IPS DF 19.7 (cell line): ENCODE measurements around the gene PRDX2.

Source experiments
- DNase-seq: peaks from one replicate; pipeline ENCODE4 v3.0.0-alpha.2; 2013; ENCODE audit warnings: low read depth, low spot score

Gene PRDX2

DNA sequence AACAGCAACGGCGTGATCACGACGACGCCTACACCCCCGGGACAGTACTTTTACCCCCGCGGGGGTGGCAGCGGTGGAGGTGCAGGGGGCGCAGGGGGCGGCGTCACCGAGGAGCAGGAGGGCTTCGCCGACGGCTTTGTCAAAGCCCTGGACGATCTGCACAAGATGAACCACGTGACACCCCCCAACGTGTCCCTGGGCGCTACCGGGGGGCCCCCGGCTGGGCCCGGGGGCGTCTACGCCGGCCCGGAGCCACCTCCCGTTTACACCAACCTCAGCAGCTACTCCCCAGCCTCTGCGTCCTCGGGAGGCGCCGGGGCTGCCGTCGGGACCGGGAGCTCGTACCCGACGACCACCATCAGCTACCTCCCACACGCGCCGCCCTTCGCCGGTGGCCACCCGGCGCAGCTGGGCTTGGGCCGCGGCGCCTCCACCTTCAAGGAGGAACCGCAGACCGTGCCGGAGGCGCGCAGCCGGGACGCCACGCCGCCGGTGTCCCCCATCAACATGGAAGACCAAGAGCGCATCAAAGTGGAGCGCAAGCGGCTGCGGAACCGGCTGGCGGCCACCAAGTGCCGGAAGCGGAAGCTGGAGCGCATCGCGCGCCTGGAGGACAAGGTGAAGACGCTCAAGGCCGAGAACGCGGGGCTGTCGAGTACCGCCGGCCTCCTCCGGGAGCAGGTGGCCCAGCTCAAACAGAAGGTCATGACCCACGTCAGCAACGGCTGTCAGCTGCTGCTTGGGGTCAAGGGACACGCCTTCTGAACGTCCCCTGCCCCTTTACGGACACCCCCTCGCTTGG is 9.3 kb downstream of the PRDX2 start:
- no peak for DNase-seq

DNA sequence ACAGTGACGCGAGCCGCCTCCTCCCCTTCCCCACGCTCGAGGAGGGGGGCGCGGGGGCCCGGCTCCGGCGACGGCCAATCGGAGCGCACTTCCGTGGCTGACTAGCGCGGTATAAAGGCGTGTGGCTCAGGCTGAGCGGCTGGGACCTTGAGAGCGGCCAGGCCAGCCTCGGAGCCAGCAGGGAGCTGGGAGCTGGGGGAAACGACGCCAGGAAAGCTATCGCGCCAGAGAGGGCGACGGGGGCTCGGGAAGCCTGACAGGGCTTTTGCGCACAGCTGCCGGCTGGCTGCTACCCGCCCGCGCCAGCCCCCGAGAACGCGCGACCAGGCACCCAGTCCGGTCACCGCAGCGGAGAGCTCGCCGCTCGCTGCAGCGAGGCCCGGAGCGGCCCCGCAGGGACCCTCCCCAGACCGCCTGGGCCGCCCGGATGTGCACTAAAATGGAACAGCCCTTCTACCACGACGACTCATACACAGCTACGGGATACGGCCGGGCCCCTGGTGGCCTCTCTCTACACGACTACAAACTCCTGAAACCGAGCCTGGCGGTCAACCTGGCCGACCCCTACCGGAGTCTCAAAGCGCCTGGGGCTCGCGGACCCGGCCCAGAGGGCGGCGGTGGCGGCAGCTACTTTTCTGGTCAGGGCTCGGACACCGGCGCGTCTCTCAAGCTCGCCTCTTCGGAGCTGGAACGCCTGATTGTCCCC is 10.1 kb downstream of the PRDX2 start, which contains the start of gene JUNB:
Gene JUNB, plus strand, starts transcription at position 142 of the 706 bp plus-strand sequence. Its CDS starts 286 bp downstream, at position 428.
- no peak for DNase-seq

DNA sequence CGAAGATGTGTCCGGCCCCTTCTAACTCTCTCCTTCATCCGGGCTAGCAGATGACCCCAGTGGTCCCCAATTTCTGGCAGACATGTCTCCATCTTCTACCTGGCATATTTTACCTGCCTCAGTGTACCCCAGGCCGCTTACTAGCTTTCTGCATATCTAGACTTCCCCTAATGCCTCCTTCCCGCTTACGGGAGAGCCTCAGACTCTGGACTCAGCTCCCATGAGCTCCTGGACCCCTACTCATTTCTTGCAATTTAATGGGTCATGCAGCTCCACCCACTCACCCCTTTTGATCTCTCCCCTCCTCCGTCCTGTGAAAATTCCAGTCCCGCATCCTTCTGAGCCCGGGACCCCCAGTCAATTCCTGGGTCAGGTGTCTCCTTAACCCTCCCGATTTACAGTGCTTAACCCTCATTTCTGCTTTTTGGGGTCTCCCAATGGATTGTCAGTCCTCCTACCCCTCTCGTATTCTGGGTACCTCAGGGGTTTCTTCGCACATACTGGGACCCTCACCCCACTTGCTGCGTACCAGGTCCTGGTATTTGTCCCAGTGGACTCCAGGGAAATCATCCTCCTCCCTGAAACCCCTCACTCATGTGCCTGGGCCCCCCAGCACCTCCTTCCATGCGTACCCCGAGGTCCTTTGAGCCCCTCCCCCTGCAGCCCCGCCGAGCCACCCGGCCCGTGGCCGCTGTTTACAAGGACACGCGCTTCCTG is 10.8 kb downstream of the PRDX2 start:
- no peak for DNase-seq

DNA sequence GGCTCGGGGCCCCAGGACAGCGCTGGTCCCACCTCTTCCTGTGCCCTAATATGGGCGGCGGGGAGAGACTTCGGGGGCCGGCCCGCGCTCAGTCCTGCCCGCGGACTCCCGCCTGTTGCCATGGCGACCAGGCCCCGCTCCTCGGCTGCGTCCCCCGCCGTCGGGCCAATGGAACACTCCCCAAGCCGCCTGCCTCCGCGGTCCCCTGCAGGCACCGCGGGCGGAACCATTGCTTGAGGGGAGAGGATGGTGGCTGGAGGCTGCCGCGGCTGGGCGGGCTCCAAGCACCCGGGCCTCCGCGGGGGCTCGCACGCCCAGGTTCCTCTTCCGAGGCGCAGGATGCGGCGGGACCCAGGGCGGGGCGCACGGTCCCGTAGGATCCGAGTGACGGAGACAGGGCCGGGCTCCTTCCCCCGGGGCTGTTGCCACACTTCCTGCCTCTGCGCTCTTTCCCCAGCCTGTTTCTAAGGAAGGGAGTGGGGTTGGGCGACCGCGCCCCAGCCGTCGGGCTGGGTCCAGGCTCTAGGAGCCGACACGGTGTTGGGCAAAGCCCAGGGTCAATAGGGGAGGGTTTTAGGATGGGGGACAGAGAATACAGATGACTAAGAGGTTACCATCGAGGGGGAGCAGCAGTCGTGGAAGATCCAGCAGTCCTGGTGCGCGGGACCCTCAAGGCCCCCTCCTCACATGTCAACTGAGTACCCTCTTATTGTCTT is 11.5 kb downstream of the PRDX2 start:
- DNase-seq, result no peak

DNA sequence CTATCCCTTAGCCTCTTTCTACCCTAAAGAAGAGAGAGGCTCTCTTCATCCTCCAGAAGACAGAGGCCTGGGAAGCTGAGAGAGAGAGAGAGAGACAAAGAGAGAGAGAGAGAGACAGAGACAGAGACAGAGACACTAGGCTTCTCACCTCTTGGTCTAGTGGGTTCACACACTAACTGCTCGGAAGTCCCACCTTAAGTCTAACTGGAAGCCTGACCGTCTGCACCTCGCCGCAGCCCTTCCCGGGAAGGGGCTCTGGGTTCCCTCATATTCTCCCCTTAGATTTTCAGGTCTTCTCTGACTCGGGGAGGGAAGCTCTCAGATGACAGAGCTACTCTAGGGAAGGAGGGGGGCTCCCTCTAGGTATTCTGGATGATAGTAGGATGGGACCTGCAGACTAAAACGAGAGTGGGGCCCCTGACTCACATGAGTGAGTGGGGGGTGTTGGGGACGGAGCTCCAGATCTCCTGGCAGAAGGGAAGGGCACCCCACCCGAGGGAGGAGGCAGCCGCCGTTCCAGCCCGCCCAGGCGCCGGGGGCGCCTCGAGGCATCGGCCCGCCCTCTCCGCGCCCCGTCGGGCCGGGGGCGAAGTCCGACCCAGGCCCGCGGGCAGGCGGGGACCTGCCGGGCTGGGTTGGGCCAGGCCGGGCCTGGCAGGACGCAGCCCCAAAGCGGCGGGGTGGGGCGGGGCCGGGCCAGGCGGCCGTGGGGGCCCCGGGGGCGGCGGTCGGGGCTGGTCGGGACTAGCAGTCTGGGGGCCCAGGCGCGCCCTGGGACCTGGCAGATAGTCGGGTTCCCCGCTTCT is 12.3 kb downstream of the PRDX2 start:
- no peak for DNase-seq

DNA sequence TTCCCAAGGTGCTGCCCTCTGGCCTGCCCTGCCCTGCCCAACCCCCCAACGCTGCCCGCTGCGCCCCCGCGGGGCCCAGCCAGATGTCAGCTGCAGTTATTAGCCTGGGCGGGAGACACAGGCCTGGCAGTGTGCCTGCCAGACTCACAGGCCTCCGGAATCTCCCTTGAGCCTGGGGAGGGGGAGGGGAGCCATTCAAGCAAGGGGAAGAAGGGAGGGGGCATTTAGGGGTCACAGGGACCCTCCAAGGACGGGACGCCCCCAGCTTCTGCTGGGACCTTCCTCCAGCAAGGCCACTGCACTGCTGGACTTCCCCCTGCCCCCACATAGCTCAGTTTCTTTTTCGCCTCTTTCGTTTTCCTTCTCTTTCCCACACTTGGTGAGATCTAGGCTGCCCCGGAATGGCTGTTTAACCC is 12.9 kb downstream of the PRDX2 start:
- DNase-seq, result no peak

DNA sequence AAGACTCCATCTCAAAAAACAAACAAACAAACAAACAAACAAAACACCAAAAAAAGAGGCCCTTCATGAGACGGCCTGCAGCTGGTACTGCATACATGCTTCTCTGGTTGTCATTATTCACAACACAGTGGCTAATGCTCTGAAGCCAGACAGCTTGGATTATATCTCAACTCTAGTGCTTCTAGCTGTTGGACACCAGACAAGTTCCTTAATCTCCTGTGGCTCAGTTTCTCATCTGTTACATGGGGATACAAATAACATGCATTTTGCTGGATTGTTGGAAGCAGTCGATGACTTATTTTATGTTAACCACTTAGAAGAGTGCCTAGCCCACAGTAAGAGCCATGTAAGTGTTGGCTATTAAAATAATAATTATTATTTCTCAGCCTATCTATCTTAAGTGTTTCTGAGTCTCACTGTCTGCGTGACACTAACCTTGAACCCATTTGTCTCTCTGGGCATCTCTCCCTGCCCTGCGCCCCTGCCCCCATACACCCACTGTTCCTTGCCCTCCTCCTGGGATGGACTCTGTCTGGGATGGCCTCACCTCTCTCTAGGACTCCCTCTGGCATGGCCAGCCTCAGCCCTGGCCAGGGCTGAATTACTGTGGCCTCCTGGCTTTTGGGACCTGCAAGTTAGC is 13.4 kb downstream of the PRDX2 start:
- no peak for DNase-seq

DNA sequence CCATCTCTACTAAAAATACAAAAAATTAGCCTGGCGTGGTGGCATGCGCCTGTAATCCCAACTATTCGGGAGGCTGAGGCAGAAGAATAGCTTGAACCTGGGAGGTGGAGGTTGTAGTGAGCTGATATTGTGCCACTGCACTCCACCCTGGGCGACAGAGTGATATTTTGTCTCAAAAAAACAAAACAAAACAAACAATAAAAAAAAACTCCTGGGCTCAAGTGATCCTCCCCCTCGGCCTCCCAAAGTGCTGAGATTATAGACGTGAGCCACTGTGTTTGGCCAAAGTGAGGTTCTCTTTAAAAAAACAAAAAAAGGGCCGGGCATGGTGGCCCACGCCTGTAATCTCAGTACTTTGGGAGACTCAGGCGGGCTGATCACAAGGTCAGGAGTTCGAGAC is 14.1 kb downstream of the PRDX2 start:
- no peak for DNase-seq

DNA sequence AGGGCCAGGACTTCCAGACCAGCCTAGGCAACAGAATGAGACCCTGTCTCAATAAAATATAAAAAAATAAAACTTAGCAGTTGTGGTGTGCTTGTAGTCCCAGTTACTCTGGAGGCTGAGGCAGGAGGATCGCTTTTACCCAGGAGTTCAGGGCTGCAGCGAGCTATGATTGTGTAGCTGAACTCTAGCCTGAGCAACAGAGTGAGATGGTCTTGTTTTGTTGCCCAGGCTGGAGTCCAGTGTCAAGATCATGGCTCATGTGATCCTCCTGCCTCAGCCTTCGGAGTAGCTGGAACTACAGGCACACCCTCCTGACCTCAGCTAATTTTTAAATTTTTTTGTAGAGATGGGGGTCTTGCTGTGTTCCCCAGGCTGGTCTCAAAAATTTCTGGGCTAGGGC is 14.6 kb downstream of the PRDX2 start:
- DNase-seq, result no peak

DNA sequence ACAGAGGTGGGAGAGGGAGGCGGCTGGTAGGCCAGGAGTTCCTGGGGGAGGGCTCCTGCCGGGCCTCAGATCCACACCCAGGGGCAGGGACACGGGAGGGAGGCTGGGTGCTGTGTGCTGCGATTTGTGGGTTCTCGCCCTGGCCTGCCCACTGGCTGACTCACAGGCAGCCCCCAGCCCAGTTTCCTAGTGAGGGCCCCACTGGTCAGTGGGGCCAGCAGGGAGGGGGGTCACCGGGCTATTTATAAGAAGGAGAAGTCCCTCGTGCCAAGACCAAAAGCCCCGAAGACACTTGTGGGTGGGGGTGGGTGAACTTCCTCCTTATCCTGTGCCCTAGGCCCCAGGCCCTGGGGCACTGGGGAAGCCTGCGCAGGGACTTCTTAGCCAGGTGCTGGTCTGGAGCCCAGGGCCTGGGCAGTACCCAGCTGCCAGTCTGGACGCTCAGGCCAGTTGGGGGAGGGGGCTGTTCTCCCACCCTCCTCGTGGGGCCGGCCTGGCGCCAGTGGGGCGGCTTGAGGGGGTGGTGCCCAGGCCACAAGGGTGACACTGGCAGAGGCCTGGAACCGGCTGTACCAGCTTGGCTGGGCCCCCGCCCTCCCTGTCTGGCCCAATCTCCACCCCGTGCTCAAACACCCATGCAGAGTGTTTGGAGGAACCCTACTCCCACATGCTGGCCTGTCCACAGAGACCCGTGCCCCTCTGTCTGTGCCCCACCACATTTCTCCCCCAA is 15.3 kb downstream of the PRDX2 start:
- DNase-seq, result no peak

DNA sequence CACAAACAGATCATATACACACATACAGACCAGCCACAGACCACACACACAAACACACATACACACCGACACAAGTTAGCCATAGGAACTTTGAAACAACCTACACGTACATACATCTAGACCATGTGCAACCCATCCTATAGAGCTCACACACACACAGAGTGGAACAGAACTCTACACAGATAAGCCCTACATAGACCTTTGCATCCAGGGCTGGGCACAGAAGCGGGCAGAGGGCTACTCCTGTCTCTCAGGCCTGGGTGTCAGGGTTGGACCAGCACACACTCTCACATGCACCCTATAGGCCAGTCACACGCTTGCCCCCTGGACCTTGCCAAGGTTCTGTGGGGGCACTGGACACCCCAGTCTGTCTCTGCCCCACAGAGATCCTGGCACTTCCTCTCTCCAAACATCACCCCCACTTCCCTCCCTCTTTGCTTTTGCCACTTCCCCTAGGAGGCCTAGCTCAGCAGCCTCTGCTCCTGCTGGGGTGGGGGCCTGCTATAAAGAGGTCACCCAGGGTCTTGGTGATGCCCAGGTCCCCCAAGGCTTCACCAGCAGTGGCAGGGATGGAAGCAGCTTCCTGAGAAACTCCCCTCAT is 16.1 kb downstream of the PRDX2 start:
- DNase-seq, result no peak

DNA sequence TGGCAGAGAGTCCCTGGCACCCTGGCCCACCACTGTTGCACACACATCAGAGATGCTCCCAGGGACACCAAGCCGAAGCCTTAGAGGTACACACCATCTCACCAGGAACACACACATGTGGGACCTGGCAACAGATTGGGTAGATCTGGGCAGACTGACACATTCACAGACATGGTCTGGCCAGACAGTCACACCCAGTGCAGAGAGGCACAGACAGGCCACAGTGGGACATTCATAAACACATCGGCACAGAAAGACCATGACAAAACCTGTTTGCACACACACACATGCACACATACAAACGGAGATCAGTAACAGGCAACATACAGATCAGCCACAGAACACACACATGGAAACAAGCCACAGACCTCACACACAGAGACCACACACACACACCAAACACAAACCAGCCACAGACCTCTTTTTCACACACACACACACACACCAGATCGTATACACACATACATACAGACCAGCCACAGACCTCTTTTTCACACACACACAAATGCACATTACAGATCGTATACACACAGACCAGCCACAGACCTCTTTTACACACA is 16.6 kb downstream of the PRDX2 start:
- no peak for DNase-seq

DNA sequence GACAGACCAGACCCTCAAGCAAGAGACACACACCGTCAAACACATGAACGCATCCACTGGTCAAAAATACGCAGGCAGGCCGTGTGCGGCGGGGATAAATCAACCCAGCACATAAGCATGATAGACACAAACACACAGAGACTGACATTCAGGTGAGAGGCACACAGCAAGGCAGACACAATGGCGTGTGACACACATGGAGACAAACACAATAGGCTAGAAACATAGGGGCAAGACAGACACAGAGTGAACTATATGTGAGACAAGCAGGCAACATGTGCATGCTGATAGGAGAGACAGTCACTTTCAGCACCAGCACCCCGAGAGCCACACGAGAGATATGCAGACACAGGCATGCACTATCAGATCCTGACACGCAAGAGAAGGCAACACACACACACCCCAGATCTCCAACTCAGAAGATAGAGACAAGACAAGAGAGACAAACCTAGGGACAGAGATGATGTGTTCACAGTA is 17.2 kb downstream of the PRDX2 start:
- DNase-seq, result no peak

DNA sequence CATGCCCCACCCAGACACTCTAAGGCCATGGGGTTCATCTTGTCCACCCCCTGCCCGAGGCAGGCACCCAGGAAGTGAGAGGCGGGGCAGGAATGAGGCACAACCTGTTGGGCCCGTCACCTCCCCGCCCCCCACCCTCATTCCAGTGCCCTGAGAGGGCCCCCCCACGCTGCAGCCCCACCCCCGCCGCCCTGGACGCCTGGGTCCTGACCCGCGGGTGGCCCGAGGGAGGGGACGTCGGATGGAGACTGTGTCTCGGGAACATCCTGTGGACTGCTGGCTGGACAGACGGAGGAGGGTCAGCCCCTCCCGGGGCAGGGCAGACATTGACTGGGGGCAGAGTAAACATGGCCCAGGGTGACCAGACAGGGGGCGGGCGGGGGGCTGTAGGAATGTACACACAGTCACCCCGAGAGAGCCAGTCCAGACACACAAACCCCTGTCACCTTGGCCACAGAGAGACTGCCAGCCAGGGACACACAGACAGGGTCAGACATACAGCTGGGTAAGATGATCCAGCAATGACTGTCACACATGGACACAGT is 17.7 kb downstream of the PRDX2 start:
- DNase-seq, result no peak

DNA sequence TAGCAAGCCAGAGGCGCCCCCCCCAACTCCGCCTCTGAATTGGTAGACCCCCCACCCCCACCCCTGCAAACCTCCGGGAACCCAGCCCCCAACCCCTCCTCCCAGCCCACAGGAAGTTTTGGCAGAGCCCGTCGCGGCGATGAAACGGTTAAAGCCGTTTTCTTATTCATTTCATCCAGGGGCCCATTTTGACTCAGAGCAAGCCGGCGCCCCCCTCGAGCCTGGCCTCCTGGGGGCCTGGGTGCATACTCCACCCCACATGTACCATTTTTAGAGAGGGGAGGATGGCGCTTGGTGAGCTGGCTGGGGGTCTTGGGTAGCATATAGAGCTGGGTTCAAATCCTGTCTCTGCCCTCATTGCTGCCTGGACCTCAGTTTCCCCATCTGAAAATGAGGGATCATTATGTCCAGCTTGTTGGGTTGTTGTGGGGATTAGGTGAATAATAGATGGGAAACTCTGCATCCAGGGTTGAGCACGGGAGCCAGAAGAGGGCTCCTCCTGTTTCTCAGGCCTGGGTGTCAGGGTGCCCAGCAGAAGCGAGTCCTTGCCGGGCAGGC is 18.2 kb downstream of the PRDX2 start:
- DNase-seq, result no peak

DNA sequence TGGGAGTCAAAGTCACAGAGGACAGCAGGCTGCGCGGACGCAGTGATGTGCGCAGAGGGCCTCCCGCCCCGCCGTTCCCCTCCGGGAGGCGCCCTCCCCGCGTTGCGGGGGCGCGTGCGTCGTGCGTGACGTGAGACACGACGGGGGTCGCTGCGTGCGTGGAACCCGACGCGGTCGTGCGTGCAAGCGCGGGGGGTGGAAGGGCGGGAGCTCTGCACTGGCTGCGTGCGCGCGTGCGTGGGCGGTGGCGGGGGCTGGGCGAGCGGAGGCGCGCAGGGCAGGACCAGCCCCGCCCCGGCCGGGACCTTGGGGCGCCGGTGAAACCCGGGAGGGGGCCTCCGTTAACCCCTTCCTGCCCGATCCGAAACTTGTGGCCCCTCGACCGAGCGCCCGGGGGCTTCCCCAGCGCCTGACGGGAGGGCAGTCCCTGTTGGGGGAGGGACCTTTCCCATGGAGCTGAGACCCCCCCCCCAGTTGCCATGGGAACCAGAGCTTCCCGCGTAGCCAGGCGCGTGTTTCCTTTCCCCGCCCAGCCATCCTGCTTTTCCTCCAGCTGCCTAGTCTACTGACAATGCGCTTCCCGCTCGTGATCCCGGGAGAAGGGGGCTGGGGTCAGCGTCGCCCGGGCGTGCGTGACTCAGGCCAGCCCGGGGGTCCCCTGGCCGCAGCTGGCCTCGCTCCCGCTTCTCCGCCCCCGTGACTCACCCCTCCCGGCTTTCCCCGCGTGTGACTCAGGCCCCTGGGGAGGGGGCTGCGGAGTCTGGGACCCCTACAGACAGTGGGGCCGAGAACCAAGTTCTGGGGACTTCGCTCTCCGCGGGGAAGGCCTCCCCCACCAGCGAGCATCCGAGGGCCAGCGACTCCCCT is 18.9 kb downstream of the PRDX2 start:
- no peak for DNase-seq

DNA sequence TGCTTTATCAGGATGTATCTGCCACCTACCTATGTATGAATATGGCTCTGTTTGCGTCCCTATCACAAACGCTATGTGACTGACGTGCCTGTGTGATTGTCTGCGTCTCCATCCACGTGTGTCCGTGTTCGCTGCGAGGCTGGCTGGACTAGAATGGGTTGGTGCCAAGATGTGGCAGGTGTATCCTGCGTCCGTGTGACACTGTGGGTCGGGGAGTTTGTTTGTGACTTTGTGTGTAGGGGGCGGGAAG is 19.5 kb downstream of the PRDX2 start:
- no peak for DNase-seq
